Measurements from ENCODE around the gene METTL9. TPM values are rescaled to one million over a fixed set of nuclear protein-coding genes. Genes with fewer than 3 reads are reported as not detected.
"Not testable (repeated sequence)": the region's sequence is repeated elsewhere in the genome, so short reads cannot be mapped to it uniquely, and the experiment has no call there.

The METTL9 gene
- total and polyA plus RNA-seq, 4 donors = 26.6 to 127 (median 78.1) TPM

- H3K4me3 ChIP-seq = no peak overlapping the region
- H3K4me1 ChIP-seq (ENCODE audit: control insufficient read depth in 5 of 5, insufficient read depth in 5 of 5, low read length in 5 of 5) = no peaks in the 10 kb centered on the region
- no peak overlapping the region for H3K27ac ChIP-seq (ENCODE audit: low read depth in 1 of 2, low read length in 1 of 2)
- H3K27me3 ChIP-seq (ENCODE audit: control insufficient read depth in 3 of 3, insufficient read depth in 3 of 3, low read length in 2 of 3) = no peaks in the 10 kb centered on the region
- TF ChIP-seq CTCF (IDR thresholded peaks at IDR 0.05; ENCODE audit: control extremely low read depth, extremely low read depth) = no peak
- DNase-seq (no peak), ATAC-seq (ENCODE audit: insufficient read depth, low FRiP score) (no peak)
- no peak overlapping the region for H3K9ac ChIP-seq (ENCODE audit: insufficient read depth in 1 of 2, low read length in 2 of 2)
- 94 to 97% methylated on average over 2 of the region's 2 CpGs for WGBS, 2 donors
- no peaks in the 10 kb centered on the region for H3K9me3 ChIP-seq (ENCODE audit: control insufficient read depth in 4 of 4, insufficient read depth in 3 of 4, low read length in 3 of 4)
- H3K36me3 ChIP-seq (ENCODE audit: control insufficient read depth in 4 of 4, insufficient read depth in 4 of 4, low read length in 4 of 4) = no peaks in the 10 kb centered on the region
Measured at GRCh38 chr16:21563676-21564075, 35.7 kb upstream of the METTL9 start.

GRCh38 chr16:21564367-21564766, 35.0 kb upstream of the METTL9 start:
- not testable (repeated sequence) for DNase-seq; H3K4me1 ChIP-seq (ENCODE audit: control insufficient read depth in 5 of 5, insufficient read depth in 5 of 5, low read length in 5 of 5); H3K9ac ChIP-seq (ENCODE audit: insufficient read depth in 1 of 2, low read length in 2 of 2); H3K36me3 ChIP-seq (ENCODE audit: control insufficient read depth in 4 of 4, insufficient read depth in 4 of 4, low read length in 4 of 4); H3K4me3 ChIP-seq; H3K9me3 ChIP-seq (ENCODE audit: control insufficient read depth in 4 of 4, insufficient read depth in 3 of 4, low read length in 3 of 4); H3K27me3 ChIP-seq (ENCODE audit: control insufficient read depth in 3 of 3, insufficient read depth in 3 of 3, low read length in 2 of 3); ATAC-seq (ENCODE audit: insufficient read depth, low FRiP score); H3K27ac ChIP-seq (ENCODE audit: low read depth in 1 of 2, low read length in 1 of 2)
- 71 to 90% methylated on average over 1 of the region's 1 CpG for WGBS, 2 donors

- H3K4me1 ChIP-seq (ENCODE audit: control insufficient read depth in 5 of 5, insufficient read depth in 5 of 5, low read length in 5 of 5) = no peaks in the 10 kb centered on the region
- no peak overlapping the region for H3K9ac ChIP-seq (ENCODE audit: insufficient read depth in 1 of 2, low read length in 2 of 2)
- DNase-seq = no peak
- ATAC-seq (ENCODE audit: insufficient read depth, low FRiP score) = no peak
- H3K27me3 ChIP-seq (ENCODE audit: control insufficient read depth in 3 of 3, insufficient read depth in 3 of 3, low read length in 2 of 3) = no peaks in the 10 kb centered on the region
- WGBS, 2 donors = 74 to 95% methylated on average over 2 of the region's 2 CpGs
- H3K27ac ChIP-seq (ENCODE audit: low read depth in 1 of 2, low read length in 1 of 2) = no peak overlapping the region
- H3K4me3 ChIP-seq = no peak overlapping the region
- TF ChIP-seq CTCF (IDR thresholded peaks at IDR 0.05; ENCODE audit: control extremely low read depth, extremely low read depth) = no peak
- no peaks in the 10 kb centered on the region for H3K9me3 ChIP-seq (ENCODE audit: control insufficient read depth in 4 of 4, insufficient read depth in 3 of 4, low read length in 3 of 4)
- no peaks in the 10 kb centered on the region for H3K36me3 ChIP-seq (ENCODE audit: control insufficient read depth in 4 of 4, insufficient read depth in 4 of 4, low read length in 4 of 4)
Measured at GRCh38 chr16:21565507-21565860, 33.9 kb upstream of the METTL9 start.

GRCh38 chr16:21565861-21566669, 33.3 kb upstream of the METTL9 start:
- DNase-seq = peak in 1 of 3 donors; percentile 24
- 70 to 76% methylated on average over 13 of the region's 13 CpGs for whole genome bisulfite sequencing, 2 donors

More at GRCh38 chr16:21565861-21566669, 33.3 kb upstream of the METTL9 start:
- Histone ChIP-seq H3K36me3 (ENCODE audit: control insufficient read depth in 4 of 4, insufficient read depth in 4 of 4, low read length in 4 of 4) (no peaks in the 10 kb centered on the region), H3K9ac (ENCODE audit: insufficient read depth in 1 of 2, low read length in 2 of 2) (no peak overlapping the region), H3K4me3 (no peak overlapping the region), H3K4me1 (ENCODE audit: control insufficient read depth in 5 of 5, insufficient read depth in 5 of 5, low read length in 5 of 5) (no peaks in the 10 kb centered on the region), H3K9me3 (ENCODE audit: control insufficient read depth in 4 of 4, insufficient read depth in 3 of 4, low read length in 3 of 4) (no peaks in the 10 kb centered on the region), H3K27me3 (ENCODE audit: control insufficient read depth in 3 of 3, insufficient read depth in 3 of 3, low read length in 2 of 3) (no peaks in the 10 kb centered on the region), H3K27ac (ENCODE audit: low read depth in 1 of 2, low read length in 1 of 2) (no peak overlapping the region)
- ATAC-seq (ENCODE audit: insufficient read depth, low FRiP score) = no peak
- TF ChIP-seq CTCF (IDR thresholded peaks at IDR 0.05; ENCODE audit: control extremely low read depth, extremely low read depth) = no peak

Measured in lung (tissue), 12 donors.